Measurements from ENCODE around the gene ETS1.

- TF ChIP-seq CTCF (IDR thresholded peaks at IDR 0.05) (no peak), POLR2AphosphoS5 (IDR thresholded peaks at IDR 0.05; ENCODE audit: low read depth, low read length) (no peak), SIN3A (IDR thresholded peaks at IDR 0.05; ENCODE audit: borderline replicate concordance, insufficient read depth, low read depth, low read length) (no peak), TCF7L2 (IDR thresholded peaks at IDR 0.05; ENCODE audit: low read depth, low read length) (no peak), REST (IDR thresholded peaks at IDR 0.05; ENCODE audit: insufficient read depth in 1 of 2, low read depth in 2 of 2, low read length in 1 of 2) (no peak)
Measured at GRCh38 chr11:128482512-128483191, 104.7 kb downstream of the ETS1 start.
